T47D (cell line): ENCODE measurements around the gene ORM1.

Experiments
- DNase-seq, 2 experiments: peaks; one replicate each; pipeline versions ENCODE4 v3.0.0 to v3.0.0-alpha.2; 2011 to 2012; ENCODE audit warnings: low read depth in 1 of 2, low spot score in 1 of 2
- JUND ChIP-seq: IDR thresholded peaks from 2 replicates; pipeline ENCODE4 v1.6.1; 2012; ENCODE audit warnings: low read depth
- in situ Hi-C: cut with HindIII; loops from 2 replicates; pipeline ENCODE4 v1.10.0; 2016; ENCODE audit warnings: low sequenced_read_pairs, low pct_unique_long_range_greater_than_20kb

Gene ORM1

GRCh38 chr9:114303977-114304376 lies 18.9 kb upstream of the ORM1 start:
- no peak for TF ChIP-seq JUND
- no peak for DNase-seq
- in situ Hi-C loops: no loop called here

DNA sequence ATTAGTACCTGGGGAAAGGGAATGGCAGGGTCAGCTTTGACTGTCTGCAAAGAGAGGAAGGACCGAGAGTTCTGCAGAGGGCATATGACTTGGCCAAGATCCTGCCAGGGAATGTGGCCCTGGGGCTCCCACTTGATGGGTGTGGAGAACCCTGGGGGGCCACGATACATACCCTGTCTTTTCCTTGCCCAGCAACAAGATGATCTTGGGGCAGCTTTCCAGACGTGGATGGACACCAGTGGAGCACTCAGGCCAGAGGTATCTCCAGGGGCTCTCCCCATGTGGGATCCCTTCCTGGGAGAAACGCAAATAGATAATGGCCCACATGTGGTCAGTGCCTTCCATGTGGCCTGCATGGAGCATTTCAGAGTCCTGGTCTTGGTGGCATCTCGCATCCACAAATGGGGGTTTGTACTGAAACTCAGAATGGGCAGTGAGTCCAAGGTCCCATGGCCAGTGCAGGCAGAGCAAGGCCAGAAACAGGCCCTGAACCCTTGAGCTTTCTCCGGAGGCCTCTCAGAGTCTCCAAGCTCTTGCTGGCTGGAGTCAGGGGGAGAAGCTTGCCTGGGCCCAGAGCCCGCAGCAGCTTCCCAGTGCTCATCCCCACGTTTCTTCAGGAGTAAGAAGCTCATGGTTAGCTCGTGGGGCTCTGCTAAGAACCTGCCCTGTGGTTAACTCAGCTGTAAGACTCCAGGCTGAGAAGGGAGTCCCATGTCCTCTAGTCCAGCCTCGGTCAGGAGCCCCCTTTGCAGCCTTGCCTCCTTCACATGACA lies 18.3 kb upstream of the ORM1 start:
- no peak for DNase-seq
- no peak for TF ChIP-seq JUND
- in situ Hi-C loops: no loop called here

- no peak for TF ChIP-seq JUND
- in situ Hi-C loops: no loop called here
- DNase-seq: no peak
Observed at GRCh38 chr9:114307899-114308267, 15.0 kb upstream of the ORM1 start.

- TF ChIP-seq JUND: no peak
- in situ Hi-C loops: no loop called here
- DNase-seq: no peak
Observed at GRCh38 chr9:114308361-114308950, 14.4 kb upstream of the ORM1 start.

DNA sequence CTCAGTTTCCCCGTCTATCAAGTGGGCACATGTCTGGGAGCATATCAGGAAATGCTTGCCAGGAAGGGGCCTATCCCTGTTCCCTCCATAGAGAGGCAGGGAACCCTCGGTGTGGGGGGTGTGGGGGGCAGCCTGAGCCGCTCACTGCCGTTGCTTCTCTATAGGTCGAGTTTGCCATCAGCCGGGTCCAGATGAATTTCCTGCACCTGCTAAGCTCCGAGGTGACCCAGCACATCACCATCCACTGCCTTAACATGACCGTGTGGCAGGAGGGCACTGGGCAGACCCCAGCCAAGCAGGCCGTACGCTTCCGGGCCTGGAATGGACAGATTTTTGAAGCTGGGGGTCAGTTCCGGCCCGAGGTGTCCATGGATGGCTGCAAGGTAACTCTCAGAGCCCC lies 13.8 kb upstream of the ORM1 start:
- TF ChIP-seq JUND: no peak
- in situ Hi-C loops: no loop called here
- no peak for DNase-seq

DNA sequence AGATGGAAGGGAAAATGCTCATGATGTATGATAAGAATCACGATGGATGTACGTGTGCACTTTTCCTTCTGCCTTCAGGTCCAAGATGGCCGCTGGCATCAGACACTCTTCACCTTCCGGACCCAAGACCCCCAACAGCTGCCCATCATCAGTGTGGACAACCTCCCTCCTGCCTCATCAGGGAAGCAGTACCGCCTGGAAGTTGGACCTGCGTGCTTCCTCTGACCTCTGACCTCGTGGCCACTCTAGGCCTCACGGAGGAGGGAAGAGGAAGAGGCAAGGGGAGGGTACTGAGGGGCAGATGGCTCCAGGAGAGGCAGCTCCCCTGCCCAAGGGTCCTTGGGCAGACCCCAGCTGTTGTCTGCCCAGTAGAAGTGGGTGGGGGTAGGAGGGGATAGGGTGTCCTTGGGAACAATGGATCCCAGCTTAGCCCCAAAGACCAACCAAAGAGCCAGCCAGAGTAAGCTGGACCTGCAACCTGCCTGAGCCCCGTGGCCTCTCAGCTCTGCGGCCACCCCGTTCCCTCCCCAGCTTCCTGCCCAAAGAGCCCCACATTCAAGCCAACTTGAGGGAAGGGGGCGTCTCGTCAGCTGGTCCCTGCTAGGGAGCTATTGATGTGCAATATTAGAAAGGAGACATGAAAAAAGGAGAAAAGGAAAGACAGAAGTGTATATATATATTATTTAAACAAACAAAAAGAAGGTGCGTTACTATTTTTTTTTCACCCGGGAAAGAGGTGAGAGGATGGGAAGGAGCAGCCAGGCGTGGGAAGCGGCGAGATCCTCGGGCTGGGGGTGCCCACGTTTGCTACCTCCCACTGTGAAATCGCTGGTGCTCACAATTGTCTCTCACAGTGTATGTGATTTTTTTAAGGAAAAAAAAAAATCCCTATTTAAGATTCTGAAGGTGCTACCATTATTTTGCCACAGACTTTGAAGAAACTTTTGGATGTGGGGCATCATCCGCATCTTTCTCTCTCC lies 12.1 kb upstream of the ORM1 start:
- TF ChIP-seq JUND: no peak
- no peak for DNase-seq
- in situ Hi-C loops: no loop called here

GRCh38 chr9:114311571-114312512 lies 11.1 kb upstream of the ORM1 start:
- no peak for TF ChIP-seq JUND
- in situ Hi-C loops: no loop called here
- DNase-seq: no peak

DNA sequence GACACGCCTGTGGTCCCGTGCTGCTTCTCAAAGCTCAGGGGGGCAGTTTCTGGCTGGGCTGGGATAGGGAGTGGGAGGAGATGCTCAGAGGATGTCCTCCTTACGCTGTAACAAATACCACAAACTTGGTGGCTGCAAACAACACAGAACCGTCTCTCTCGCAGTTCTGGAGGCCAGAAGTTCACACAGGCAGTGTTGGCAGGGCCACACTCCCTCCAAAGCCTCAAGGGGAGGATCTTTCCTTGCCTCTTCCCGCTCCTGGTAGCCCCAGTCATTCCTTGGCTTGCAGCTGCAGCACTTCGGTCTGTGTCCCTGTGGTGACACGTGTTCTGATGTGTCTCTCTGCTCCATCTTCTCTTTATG lies 10.4 kb upstream of the ORM1 start:
- in situ Hi-C loops: no loop called here
- no peak for TF ChIP-seq JUND
- no peak for DNase-seq

DNA sequence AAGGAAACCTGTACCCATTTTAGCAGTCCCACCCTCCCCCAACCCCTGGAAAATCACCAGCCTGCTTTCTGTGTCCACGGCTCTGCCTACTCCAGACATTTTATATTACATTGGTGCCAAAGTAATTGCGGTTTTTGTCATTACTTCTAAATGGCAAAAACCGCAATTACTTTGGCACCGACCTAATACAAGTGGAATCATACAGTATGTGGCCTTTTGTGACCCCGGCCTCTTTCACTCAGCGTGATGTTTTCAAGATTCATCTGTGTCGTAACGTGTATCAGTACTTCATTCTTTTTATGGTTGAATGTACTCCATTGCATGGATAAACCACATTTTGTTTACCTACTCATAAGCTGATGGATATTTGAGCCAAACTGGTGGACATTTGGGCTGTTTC lies 9.7 kb upstream of the ORM1 start:
- TF ChIP-seq JUND: no peak
- no peak for DNase-seq
- in situ Hi-C loops: no loop called here

GRCh38 chr9:114314256-114314867 lies 8.5 kb upstream of the ORM1 start:
- TF ChIP-seq JUND: no peak
- in situ Hi-C loops: no loop called here
- no peak for DNase-seq

GRCh38 chr9:114314881-114315722 lies 7.8 kb upstream of the ORM1 start:
- no peak for DNase-seq
- in situ Hi-C loops: no loop called here
- no peak for TF ChIP-seq JUND
